HG03139 (cell line): ENCODE measurements around the gene PDYN.

Experiments used
- ATAC-seq: cut with Tn5 transposase; IDR thresholded peaks from one replicate; pipeline ENCODE4 v1.9.1; 2021; ENCODE audit not compliant: unreplicated experiment

The PDYN gene

GRCh38 chr20:1952737-1953530, 40.9 kb downstream of the PDYN start:
- ATAC-seq, result no peak

GRCh38 chr20:1951436-1952115, 42.3 kb downstream of the PDYN start:
- ATAC-seq, result no peak

DNA sequence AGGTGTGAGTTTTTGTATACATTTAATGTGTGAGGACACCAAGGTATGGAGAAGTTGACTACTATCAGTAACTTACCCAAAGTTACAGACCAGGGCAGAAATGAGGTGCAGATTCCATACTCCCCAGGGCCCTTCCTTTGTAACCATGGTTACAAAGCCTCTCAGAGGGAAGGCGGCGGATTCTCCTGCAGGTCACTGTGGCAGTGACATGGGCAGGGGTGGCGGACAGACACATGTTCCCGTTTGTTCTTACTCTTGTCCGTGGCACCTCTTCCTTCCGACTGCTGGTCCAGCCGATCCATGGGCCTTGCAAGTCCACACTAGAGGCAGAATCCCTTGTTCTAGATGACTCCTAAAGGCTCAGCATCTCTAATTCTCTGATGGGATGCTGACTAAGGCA, 43.0 kb downstream of the PDYN start:
- no peak for ATAC-seq

DNA sequence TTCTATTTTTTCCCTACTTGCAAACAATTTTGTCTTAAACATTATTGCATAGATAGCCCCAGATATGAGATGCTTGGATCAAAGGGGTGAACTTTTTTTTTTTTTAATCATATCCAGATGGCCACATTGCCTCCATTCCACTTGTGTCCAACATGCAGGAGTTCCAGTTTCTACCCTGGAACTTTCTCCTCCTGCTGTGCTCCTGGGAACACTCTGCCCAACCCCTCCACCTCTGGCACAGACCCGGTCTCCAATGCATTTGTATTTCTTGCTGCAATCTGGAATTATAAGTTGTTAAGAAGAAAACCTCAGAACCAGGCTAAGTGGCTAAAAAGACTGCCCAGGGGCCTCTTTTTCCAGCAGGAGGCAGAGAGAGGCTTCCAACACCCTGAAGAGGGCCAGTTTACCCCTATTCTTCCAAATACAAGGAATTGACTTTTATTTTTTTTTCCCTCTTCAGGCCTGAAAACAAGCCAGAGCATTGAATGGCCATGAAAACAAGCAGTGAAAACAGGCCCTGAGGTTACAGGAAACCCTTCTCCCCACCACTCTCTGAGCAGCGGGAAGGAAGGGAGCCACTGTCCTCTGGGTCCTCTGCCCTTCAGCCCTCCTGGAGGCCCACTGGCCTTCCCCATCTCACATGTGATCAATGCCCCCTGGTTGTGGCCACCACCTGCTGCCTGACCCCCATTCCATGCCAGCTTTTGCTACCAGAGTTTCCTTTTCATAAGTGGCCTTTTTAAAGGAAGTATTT, 44.3 kb downstream of the PDYN start:
- no peak for ATAC-seq

DNA sequence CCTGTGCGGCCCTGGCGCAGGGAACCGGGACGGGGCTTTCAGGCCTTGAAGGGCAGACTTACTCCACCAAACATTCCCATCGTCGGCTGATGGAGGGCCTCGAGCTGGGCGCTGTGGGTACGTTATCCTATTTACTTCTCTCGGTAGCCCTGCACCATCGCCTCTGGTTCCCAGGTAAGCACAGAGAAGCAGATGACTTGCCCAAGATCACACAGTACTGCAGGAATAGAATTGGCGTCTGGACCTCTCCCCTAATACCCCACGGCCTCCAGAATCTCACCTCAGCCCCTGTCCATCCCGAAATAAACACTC, 46.4 kb downstream of the PDYN start:
- ATAC-seq, result no peak

DNA sequence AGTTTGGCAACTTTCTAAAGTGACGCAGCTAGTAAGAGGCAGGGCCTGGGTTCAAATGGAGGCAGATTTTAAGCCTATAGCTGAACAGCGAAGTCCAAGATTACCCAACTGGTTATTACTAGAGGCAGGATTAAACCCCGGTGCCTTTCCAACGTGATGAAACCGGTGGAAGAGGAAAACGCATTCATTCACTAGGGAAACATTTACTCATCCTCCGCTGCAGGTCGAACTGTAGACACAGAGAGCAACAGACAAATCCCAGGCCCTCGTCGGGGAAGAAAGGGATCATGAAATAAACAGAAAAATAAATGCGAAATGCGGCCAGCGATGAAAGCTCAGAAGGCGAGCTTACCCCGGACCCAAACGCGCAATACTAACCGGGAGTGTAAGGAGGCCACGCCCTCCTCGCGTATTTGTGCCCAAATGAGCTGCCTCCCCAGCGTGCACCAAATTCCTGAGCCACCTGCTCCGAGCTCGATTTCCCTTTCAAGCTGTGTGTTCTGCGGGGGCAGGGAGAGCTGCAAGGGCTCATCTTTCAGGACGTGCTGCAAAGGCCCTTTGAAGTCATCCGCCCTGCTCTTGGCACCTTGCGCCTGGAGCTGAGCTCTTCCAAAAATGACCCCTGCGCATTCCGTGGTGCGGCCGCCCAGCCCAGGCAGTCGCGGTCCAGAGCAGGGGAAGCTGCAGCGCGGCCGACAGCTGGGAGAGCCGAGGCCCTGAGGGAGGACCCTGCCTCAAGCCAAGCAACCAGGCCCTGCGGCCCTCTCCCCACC, 46.9 kb downstream of the PDYN start:
- no peak for ATAC-seq

- no peak for ATAC-seq
Measured at GRCh38 chr20:1946442-1946761, 47.5 kb downstream of the PDYN start.

DNA sequence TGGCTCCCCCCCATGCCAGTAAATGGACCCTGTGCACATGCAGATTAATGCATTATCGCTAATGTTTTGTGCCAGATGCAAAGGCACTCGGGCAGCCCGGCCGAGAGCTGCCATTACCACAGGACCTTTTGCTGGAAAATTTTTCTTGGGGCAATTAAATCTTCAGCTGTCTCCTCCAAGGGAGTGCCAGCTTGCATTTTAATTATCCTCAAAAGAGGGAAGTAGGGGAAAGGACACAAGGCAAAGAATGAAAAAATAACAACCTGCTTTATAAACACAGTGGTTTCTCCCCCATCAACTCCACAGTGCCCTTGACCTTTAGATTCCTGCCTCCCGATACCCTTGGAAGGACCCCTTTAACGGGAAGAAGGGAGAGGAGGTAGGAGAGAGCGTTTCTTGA, 48.2 kb downstream of the PDYN start:
- no peak for ATAC-seq

- no peak for ATAC-seq
Measured at GRCh38 chr20:1945134-1945618, 48.7 kb downstream of the PDYN start.

DNA sequence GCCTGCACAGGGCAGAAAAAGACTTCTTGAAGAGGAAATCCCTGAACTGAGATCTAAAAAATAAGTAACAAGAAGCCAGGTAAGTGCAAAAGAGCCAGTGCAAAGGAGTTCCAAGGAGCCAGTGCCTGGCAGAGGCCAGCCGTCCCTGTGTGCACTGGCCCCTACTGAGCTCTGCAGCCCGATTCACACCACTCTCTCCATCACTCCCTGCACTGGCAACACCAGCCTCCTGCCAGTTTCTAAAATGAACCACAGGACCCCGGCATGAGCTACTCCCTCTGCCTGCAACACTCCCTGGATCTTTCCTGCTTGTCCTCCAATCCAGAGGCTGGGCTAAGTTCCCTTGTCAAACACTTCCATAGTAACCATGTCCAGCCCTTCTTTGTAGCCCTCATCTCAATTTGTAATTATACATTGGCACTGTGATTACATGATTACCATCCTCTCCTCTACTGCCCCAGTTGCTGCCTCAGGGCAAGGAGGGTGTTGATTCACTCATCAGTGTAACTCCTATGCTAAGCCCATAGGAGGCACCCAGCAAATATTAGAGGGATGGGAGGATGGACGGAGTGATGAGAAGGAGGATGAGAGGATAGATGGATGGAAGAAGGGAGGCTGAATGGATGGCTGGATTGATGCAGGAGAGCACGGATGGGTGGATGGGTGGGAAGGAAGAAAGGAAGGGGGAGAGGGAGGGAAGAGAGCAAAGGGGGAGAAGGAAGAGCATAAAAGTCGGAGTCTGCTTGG, 49.3 kb downstream of the PDYN start:
- ATAC-seq, result no peak

DNA sequence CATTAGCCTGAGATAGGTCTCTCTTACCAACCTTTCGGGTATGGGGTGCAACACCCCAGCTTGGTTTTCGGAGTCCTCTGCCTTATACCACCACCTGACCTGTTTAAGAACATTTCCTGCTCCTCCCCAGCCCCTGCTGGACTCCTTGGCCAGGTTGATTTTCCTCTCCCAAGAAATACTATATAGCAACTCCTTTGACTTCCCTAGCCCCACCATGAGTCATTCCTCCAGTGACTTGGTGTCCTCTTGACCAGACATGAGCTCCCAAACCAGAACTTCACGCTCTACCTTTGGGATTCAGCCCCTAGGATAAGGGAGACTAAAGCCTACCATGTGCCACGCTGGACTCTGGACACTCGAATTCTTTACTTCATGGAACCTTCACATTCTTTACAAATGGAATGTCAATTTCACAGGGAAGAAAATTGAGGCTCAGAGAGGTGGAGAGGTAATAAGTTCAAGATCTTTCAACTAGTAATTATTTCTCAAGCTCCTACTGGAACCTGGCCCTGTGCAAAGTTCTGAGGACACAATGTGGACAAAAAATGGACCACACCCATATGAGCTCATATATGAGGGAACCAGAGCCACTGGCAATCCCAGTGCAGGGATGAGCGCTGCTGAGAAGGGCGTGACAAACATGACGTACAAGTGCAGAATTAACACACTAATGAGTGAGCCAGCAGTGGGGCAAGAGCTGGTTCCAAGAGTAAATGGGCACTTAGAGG, 50.4 kb downstream of the PDYN start:
- ATAC-seq, result no peak

DNA sequence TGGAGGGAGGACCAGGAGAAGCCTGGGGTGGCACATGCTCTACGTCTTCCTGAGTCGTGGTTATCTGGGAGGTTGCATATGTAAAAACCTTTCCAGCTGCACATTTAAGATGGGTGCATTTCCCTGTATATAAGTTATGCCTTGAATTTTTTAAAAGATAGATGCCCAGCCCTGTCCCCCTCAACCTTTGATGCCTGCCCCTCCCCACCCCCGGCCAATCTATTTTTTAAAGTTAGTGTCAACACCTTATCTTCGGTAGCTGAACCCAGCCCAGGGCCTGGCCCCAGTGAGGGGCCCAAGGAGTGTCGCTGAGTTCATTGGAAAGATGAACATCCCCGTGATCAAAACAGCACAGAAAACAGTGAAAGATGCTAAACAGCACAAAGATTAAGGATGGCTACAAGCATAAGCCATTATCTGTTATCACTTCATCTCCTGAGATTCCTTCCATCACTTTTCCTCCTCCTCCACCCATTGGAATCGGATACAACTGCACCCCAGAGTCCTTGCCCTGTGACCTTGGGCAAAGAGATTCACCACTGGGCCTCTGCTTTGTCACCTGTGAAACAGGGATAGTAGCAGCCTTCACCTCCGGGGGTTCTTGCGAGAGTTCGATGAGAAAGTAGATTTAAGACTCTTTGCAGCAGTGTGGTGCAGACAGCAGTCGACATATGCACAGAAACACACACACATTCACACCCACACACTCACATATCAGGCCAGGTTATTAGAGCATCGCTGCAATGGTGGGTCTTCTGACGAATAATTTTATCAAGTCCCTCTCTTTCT, 51.2 kb downstream of the PDYN start:
- no peak for ATAC-seq

DNA sequence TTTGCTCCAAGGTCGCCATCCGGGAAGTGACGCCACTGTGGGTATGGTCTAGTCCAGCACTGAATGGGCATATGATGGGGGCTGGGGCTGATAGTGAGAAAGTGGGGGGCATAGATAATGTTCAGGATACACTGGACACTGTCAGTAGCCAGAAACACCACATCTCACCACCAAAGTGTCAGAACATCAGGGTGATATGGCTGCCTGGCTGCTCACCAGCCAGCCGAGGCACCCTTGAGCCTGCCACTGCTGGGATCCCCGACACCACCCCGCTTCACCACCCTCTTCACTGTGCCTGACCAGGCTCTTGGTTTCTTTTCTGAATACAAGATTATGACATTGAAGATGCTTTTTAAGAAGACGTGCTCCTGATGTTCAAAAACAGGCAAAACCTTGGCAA, 51.8 kb downstream of the PDYN start:
- ATAC-seq, result no peak

GRCh38 chr20:1941226-1941625, 52.6 kb downstream of the PDYN start:
- no peak for ATAC-seq

GRCh38 chr20:1940581-1940980, 53.3 kb downstream of the PDYN start:
- no peak for ATAC-seq

- ATAC-seq, result no peak
Measured at GRCh38 chr20:1939270-1939595, 54.6 kb downstream of the PDYN start.

DNA sequence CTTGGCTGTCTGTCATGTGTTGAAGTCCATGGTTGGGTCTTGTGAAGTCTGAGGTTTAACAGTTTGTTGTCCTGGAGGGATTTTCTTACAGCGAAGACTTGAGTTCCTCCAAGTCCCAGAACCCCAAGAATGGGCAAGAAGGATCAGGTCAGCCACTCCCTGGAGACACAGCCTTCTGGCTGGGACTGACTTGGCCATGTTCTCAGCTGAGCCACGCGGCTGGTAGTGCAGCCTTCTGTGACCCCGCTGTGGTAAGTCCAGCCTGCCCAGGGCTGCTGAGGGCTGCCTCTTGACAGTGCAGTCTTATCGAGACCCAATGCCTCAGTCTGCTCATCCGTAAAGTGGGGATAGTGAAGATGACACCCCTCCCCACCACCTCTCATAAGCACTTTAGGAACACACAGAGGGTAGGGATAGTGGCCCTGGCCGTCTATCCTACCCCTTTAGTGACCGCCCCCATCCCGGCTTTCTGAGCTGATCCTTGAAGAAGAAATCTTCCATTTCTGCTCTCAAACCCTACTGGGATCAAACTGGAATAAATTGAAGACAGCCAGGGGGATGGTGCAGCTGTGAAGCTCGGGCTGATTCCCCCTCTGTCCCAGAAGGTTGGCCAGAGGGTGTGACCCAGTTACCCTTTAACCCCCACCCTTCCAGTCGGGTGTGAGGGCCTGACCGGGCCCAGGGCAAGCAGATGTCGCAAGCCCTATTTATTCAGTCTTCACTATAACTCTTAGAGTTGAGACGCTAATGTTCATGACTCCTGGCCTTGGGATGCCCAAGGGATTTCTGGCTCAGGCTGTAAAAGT, 55.2 kb downstream of the PDYN start:
- no peak for ATAC-seq

DNA sequence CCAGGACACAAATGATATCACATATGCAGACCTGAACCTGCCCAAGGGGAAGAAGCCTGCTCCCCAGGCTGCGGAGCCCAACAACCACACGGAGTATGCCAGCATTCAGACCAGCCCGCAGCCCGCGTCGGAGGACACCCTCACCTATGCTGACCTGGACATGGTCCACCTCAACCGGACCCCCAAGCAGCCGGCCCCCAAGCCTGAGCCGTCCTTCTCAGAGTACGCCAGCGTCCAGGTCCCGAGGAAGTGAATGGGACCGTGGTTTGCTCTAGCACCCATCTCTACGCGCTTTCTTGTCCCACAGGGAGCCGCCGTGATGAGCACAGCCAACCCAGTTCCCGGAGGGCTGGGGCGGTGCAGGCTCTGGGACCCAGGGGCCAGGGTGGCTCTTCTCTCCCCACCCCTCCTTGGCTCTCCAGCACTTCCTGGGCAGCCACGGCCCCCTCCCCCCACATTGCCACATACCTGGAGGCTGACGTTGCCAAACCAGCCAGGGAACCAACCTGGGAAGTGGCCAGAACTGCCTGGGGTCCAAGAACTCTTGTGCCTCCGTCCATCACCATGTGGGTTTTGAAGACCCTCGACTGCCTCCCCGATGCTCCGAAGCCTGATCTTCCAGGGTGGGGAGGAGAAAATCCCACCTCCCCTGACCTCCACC, 56.4 kb downstream of the PDYN start:
- ATAC-seq, result no peak
